ENCODE data around the gene AUP1. TPM values are rescaled to one million over a fixed set of nuclear protein-coding genes. Genes with fewer than 3 reads are reported as not detected.
A peak's percentile ranks its signal among the peaks of the same experiment; 100 is the strongest.
"Not testable (repeated sequence)": the region's sequence is repeated elsewhere in the genome, so short reads cannot be mapped to it uniquely, and the experiment has no call there.

Gene AUP1
- total and polyA plus RNA-seq, 7 donors = 46.5 to 178 (median 82.0) TPM

GRCh38 chr2:74491648-74492544, 37.6 kb downstream of the AUP1 start:
- TF ChIP-seq CTCF (IDR thresholded peaks at IDR 0.05) = no peak
- no peak for TF ChIP-seq POLR2AphosphoS5 (IDR thresholded peaks at IDR 0.05)
- TF ChIP-seq POLR2A (IDR thresholded peaks at IDR 0.05) = no peak
- no peak for TF ChIP-seq EP300 (IDR thresholded peaks at IDR 0.05)
- DNase-seq = no peak
- Histone ChIP-seq H3K36me3 (peaks cover 0 to 74% (median 43%) of the 10 kb centered on the region in 4 donors), H3K4me1 (no peaks in the 10 kb centered on the region), H3K27ac (no peak overlapping the region), H3K4me3 (no peak overlapping the region), H3K9me3 (no peaks in the 10 kb centered on the region), H3K27me3 (peaks cover 0 to 3% (median 0%) of the 10 kb centered on the region in 3 donors)
- intact Hi-C loops (cut with DNase I) = no loop called here
- WGBS, 2 donors = 92 to 95% methylated on average over 12 of the region's 12 CpGs

GRCh38 chr2:74489906-74490305, 39.6 kb downstream of the AUP1 start:
- no peak for DNase-seq
- TF ChIP-seq POLR2AphosphoS5 (IDR thresholded peaks at IDR 0.05) (no peak), POLR2A (IDR thresholded peaks at IDR 0.05) (no peak), CTCF (IDR thresholded peaks at IDR 0.05) (no peak)
- Histone ChIP-seq H3K4me3 (no peak overlapping the region), H3K9me3 (no peaks in the 10 kb centered on the region), H3K4me1 (no peaks in the 10 kb centered on the region), H3K27ac (no peak overlapping the region), H3K27me3 (no peaks in the 10 kb centered on the region), H3K36me3 (peaks cover 0 to 94% (median 46%) of the 10 kb centered on the region in 4 donors)
- 95 to 97% methylated on average over 9 of the region's 9 CpGs for WGBS, 2 donors
- intact Hi-C loops (cut with DNase I) = no loop called here

GRCh38 chr2:74488643-74489481, 40.6 kb downstream of the AUP1 start:
- 94 to 96% methylated on average over 9 of the region's 9 CpGs for WGBS, 2 donors
- Histone ChIP-seq H3K27me3 (no peaks in the 10 kb centered on the region), H3K9me3 (no peaks in the 10 kb centered on the region), H3K4me1 (peaks cover 0 to 8% (median 5%) of the 10 kb centered on the region in 4 donors), H3K4me3 (no peak overlapping the region), H3K27ac (no peak overlapping the region), H3K36me3 (peaks cover 0 to 88% (median 46%) of the 10 kb centered on the region in 4 donors)
- TF ChIP-seq POLR2AphosphoS5 (IDR thresholded peaks at IDR 0.05) (no peak), POLR2A (IDR thresholded peaks at IDR 0.05) (no peak), EP300 (IDR thresholded peaks at IDR 0.05) (no peak), CTCF (IDR thresholded peaks at IDR 0.05) (no peak)
- intact Hi-C loops (cut with DNase I) = no loop called here
- DNase-seq = no peak

- H3K4me1 ChIP-seq = peaks cover 0 to 27% (median 21%) of the 10 kb centered on the region in 4 donors
- peaks cover 0 to 61% (median 25%) of the 10 kb centered on the region in 4 donors for H3K36me3 ChIP-seq
- no peaks in the 10 kb centered on the region for H3K9me3 ChIP-seq
- intact Hi-C loops (cut with DNase I) = no loop called here
- TF ChIP-seq CTCF (IDR thresholded peaks at IDR 0.05) (no peak), POLR2A (IDR thresholded peaks at IDR 0.05) (no peak), POLR2AphosphoS5 (IDR thresholded peaks at IDR 0.05) (no peak), EP300 (IDR thresholded peaks at IDR 0.05) (no peak)
- no peak overlapping the region for H3K27ac ChIP-seq
- 94 to 97% methylated on average over 2 of the region's 2 CpGs for WGBS, 2 donors
- no peak for DNase-seq
- no peak overlapping the region for H3K4me3 ChIP-seq
- H3K27me3 ChIP-seq = no peaks in the 10 kb centered on the region
Measured at GRCh38 chr2:74486141-74486540, 43.4 kb downstream of the AUP1 start.

GRCh38 chr2:74483675-74484164, 45.8 kb downstream of the AUP1 start:
- DNase-seq, H3K9me3 ChIP-seq, H3K27me3 ChIP-seq: not testable (repeated sequence)
- peak overlapping the region; percentile 62 to 79 (median 76) for H3K4me3 ChIP-seq
- intact Hi-C loops (cut with DNase I) = loop anchor here (1.0 to 2.0 kb wide), 4 partner anchors 24 to 104 kb away; partner anchors contain the start of genes AUP1, DOK1, HTRA2 and PCGF1
- 84 to 86% methylated on average over 19 of the region's 19 CpGs for WGBS, 2 donors
- H3K36me3 ChIP-seq = peaks cover 0 to 58% (median 11%) of the 10 kb centered on the region in 4 donors
- H3K27ac ChIP-seq = peak overlapping the region; percentile 87 to 92 (median 90)
- peaks cover 0 to 33% (median 28%) of the 10 kb centered on the region in 4 donors for H3K4me1 ChIP-seq
